Activated T-helper 1 cell treated with Interleukin-2 at 50 U/mL for 16 hours (primary cell): ENCODE measurements around the gene TBC1D5.

Experiments used
- DNase-seq: peaks from one replicate; pipeline ENCODE4 v3.0.0-alpha.2; 2020; ENCODE audit warnings: low read depth

Gene TBC1D5

GRCh38 chr3:17213102-17213501 is 529.3 kb downstream of the TBC1D5 start:
- no peak for DNase-seq

GRCh38 chr3:17207979-17208378 is 534.5 kb downstream of the TBC1D5 start:
- DNase-seq, result no peak

GRCh38 chr3:17207019-17207418 is 535.4 kb downstream of the TBC1D5 start:
- DNase-seq, result no peak

- no peak for DNase-seq
These were observed 538.3 kb downstream of the TBC1D5 start for GRCh38 chr3:17204049-17204650.

- DNase-seq, result no peak
These were observed 540.9 kb downstream of the TBC1D5 start for GRCh38 chr3:17201538-17201937.

- no peak for DNase-seq
These were observed 546.4 kb downstream of the TBC1D5 start for GRCh38 chr3:17195856-17196604.

- no peak for DNase-seq
These were observed 547.2 kb downstream of the TBC1D5 start for GRCh38 chr3:17195192-17195611.

GRCh38 chr3:17194116-17194515 is 548.3 kb downstream of the TBC1D5 start:
- DNase-seq, result no peak

GRCh38 chr3:17192995-17193394 is 549.4 kb downstream of the TBC1D5 start:
- DNase-seq, result no peak

- DNase-seq, result no peak
These were observed 551.9 kb downstream of the TBC1D5 start for GRCh38 chr3:17190353-17191078.

GRCh38 chr3:17188378-17188777 is 554.1 kb downstream of the TBC1D5 start:
- DNase-seq, result no peak

- no peak for DNase-seq
These were observed 554.7 kb downstream of the TBC1D5 start for GRCh38 chr3:17187589-17188184.

- DNase-seq, result no peak
These were observed 558.4 kb downstream of the TBC1D5 start for GRCh38 chr3:17183951-17184550.

GRCh38 chr3:17182166-17182565 is 560.3 kb downstream of the TBC1D5 start:
- no peak for DNase-seq

GRCh38 chr3:17181413-17181907 is 561.0 kb downstream of the TBC1D5 start:
- no peak for DNase-seq

- no peak for DNase-seq
These were observed 562.8 kb downstream of the TBC1D5 start for GRCh38 chr3:17179381-17180205.

- no peak for DNase-seq
These were observed 565.7 kb downstream of the TBC1D5 start for GRCh38 chr3:17176757-17177156.

GRCh38 chr3:17175187-17175807 is 567.1 kb downstream of the TBC1D5 start:
- no peak for DNase-seq

GRCh38 chr3:17166369-17166768 is 576.1 kb downstream of the TBC1D5 start:
- DNase-seq, result no peak

- no peak for DNase-seq
These were observed 580.3 kb downstream of the TBC1D5 start for GRCh38 chr3:17162116-17162515.

GRCh38 chr3:17160597-17160996 is 581.8 kb downstream of the TBC1D5 start:
- DNase-seq, result no peak
